GM21529 (cell line): ENCODE data around the gene KCND2.
"Not testable (repeated sequence)": the region's sequence is repeated elsewhere in the genome, so short reads cannot be mapped to it uniquely, and the experiment has no call there.

Source experiments
- ATAC-seq: cut with Tn5 transposase; IDR thresholded peaks from one replicate; pipeline ENCODE4 v1.9.1; 2021; ENCODE audit not compliant: unreplicated experiment

Gene KCND2

DNA sequence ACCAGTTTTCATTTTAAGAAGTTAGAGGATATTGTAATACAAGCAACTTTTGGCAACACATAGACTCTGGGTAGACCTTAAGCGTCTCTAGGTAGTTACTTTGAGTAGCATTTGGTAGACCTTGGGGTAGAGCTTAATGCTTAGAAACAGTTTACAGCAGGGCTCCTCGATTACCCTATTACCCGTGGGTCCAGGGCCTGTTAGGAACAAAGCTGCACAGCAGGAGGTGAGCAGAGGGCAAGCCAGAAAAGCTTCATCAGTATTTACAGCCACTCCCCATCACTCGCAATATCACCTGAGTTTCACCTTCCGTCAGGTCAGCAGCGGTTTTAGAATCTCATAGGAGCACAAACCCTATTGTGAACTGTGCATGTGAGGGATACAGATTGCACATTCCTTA is 411.5 kb downstream of the KCND2 start:
- ATAC-seq: no peak

DNA sequence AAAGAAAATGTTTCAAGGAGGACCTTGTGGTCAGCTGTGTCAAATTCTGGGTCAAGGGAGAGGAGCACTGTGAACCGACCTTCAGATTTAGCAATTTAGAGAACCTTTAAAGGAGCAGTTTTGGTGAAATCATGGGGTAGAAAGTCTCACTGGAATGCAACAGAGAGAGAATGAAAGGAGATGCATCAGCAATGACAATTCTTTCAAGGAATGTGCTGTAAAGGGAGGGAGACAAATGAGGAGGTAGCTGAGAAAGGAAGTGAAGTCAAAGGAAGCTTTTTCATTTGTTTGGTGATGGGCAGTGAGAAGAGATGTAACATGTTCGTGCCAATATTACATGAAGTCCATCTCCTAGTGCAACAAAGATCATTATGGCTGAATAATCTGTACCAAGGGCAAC is 418.9 kb downstream of the KCND2 start:
- no peak for ATAC-seq

DNA sequence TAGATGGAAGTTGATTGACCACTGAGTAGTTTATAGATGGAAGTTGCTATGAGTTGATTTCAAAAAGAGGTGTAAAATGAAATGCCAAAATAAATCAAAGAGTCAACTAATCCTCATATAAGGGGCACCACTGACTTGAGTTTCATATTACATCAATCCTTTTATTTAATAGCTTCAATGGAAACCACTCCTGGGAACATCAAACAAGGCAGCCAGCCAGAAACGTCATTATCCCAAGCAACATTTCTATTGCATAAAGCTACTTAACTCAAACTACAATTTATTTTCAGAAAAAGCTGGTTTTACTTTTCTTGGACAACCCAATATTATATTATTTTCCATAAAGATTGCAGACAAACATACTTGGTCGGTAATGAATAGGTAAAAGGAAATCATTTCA is 422.9 kb downstream of the KCND2 start:
- ATAC-seq: no peak

DNA sequence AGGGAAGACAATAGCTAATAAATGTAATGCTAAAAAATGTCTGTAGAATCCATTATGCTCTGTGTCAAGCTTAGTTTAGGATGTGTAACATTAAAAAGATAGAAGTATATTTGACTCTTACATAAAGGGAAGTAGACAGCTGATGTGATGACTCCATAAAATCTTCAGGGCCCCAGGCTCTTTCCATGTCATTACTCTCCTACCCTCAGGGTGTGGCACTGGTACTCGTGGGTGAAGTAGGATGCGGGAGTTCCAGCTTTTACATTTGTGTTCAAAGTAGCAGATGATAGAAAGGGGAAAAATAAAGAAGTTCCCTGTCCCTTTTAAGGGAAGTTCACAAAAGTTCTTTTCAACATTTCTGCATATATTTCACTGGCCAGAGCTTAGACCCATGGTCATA is 427.8 kb downstream of the KCND2 start:
- ATAC-seq: no peak

DNA sequence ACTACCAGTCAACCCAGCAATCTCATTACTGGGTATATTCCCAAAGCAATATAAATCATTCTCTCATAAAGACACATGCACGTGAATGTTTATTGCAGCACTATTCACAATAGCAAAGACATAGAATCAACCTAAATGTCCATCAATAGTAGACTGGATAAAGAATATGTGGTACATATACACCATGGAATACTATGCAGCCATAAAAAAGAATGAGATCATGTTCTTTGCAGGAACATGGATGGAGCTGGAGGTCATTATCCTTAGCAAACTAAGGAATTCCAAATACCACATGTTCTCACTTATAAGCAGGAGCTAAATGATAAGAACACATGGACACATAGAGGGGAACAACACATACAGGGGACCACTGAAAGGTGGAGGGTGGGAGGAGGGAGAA is 429.4 kb downstream of the KCND2 start:
- not testable (repeated sequence) for ATAC-seq

DNA sequence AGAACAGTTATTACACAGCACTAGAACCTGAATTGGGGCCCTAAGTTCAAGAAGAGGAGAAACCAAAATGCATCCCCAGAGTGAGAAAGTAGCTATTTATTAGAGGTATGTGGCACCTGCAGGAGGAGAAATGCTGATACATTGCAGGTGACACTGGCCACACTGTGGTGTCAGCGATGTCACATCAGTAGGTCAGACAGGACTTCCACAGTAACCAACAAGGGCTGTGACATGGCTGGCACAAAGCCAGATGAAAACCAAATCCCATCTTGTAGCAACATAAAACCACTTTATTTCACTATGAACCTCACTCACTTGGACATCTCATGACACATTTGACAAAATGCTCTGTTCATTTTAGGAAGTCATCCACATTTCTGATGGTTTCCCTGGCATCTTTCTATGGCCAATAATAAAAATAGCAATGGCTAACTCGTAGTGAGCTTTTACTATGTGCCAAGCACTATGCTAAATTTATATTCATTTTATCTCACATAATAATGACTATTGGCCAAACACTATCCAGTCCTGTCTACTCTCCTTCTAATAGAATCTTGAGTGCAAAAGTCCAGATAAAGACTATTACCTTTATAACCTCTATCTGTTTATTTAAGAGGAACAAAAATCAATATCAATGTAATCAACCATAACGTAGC is 430.7 kb downstream of the KCND2 start:
- no peak for ATAC-seq

DNA sequence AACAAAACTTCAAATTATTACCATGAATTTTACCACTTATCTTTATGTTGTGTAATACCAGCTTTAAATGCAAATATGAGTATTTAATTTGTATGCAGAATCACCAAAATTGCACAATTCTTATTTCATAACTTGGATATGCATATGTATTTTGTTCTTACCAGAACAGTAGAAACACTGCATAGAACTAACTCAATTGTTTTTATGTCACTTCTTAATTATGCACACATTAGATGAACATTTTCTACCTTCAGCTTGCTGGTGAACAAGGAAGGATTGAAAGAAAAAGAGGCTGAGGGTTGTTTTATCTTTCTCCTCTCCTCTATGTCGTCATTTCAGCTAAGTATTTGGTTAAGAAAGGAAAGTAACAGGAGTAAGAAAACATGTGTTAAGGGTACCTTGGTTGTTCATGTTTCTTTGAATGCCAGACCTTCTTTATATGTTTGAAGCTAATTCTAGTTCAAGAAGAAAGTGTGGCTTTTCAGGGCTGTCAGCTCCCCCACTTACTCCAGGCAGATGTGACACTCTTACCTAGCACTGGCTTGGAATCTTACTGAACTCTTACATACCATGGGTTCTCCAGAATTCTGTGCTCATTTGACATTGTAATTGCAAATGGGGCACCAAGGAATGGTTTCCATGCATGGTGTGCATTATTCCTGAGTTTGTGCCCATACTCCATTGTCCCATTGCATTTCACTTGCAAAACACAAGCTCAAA is 436.4 kb downstream of the KCND2 start:
- no peak for ATAC-seq

DNA sequence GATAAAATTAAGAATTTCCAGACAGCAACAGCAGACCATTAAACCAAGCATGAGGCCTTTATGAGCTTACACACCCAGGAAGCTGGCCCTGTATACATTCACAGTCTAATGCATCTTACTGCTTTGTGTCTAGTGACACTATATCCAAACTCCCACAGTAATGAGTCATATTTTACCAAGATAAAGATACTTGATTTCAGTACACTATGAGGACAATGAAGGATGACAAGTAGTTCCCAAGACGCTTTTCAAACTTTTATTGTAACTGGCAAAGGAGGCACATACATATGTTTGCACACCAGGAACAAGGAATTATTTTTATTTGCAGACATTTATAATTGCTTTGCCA is 437.0 kb downstream of the KCND2 start:
- no peak for ATAC-seq

DNA sequence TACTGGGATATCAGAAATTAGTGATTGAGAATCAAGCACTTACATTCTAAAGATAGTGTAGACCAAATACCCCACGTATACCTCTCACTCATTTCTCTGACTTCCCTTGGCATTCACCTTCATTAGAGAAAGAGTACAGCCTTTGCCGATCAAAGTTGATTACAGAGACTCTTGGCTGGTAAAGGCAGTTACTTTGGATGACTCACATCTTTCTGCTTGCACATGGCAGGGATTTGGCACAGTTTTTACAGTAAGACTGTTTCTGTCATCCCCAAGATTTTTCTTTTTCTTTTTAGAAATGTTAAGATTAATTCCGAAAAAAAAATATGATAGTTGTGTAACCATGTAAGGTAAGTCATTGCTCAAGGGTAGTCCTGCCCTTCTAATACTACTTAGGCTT is 442.0 kb downstream of the KCND2 start:
- no peak for ATAC-seq

DNA sequence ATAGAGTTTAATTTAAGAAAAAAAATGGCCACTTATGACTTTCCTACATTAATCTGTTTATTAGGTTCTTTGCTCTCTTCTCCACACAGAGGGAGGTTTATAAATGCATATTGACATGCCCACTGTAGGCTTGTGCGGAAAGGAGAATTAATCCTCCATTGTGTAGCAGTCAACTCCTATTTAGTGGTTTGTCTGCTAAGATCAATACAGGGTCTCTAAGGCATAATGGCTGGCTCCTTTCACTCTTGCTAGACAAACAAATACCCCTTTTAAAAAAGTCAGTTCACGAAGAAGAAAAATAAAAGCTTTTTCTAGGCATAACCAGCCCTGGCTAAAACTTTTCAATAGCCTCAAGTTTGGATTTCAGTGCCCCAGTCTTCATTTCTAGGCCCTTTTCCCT is 443.3 kb downstream of the KCND2 start:
- no peak for ATAC-seq

DNA sequence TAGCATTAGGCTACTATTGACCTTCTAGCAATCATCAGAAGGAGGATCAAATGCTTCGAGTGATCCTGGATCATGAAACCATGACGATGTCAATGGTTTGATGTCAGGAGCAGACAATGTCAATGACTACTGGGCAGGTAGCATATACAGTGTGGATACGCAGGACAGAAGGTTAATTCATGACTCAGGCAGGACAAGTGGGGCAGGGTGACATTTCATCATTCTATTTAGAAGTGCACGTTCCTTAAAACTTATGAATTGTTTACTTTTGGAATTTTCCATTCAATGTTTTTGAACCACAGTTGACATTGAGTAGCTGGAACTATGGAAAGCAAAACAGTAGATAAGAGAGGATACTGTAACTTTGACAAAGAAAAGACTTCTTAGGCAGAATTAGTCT is 444.2 kb downstream of the KCND2 start:
- ATAC-seq: no peak

DNA sequence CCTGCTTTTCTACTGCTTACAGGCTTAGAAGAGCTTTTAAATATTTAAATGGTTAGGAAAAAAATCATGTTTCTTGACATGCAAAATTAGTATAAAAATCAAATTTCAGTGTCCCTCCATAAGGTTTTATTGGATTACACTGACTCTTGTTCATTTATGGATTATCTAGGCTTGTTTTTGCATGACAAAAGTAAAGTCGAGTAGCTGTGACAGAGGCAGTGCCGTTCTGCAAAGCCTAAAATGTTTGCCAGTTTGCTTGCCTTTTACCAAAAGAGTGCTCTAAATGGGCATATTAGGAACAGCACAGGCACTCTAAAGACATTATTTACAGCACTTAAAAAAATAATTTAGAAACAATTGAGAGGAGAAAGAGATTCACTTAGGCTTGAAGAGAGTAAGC is 445.4 kb downstream of the KCND2 start:
- ATAC-seq: no peak

DNA sequence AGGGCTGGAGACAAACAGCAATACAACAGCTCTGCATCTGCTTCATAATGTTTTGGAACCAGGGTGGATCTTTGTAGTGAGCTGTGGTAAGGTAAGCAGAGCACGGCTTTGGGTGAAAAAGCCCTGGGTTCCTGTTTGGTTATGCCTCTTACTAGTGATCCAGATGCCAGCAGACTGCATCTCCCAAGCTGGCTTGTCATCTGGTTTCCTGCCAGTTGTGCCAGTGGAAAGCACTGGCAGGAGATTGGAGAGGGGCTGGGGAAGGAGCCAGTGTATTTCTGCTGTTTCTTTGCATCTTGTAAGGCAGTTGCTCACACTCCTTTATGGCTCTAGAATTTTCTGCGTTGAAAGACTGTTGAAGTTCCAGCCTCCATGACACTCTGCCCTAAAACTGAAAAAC is 447.3 kb downstream of the KCND2 start:
- no peak for ATAC-seq

DNA sequence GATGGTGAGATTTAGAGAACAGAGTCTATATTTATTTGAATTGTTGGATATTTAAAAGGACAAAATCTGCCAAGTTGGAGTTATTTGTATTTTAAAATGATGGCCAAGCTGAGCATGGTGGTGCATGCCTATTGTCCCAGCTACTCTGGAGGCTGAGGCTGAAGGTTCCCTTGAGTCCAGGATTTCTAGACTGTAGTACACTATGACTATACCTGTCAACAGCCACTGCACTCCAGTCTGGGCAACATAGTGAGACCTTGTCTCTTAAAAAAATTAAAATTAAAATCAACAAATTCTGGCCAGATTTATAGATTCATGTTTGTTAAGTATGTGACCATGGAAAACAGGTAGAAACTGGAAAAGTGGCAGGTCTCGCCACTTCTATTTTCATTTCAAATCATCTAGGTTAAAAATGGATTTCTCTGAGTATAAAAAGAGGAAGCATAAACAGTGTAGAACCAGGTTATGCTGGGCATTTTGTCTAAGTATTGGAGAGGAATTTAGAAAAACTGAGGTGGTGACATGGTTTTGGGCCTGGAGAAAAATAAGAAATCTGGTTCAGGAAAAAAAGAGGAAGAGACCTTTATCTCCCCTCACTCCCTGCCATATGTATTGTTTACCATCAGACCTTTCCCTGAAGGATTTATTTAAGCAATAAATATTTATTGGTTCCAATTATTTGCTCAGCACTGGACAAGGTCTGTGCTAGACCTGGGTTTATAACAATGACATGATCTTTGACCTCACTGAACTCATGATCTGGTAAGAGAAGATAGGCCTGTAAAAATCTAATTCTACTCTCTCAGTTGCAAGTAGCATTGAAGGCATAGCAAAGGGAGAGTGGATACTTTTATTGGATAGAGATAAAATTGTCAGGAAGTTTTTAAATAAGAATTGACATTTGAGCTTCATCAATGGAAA is 450.8 kb downstream of the KCND2 start:
- no peak for ATAC-seq

DNA sequence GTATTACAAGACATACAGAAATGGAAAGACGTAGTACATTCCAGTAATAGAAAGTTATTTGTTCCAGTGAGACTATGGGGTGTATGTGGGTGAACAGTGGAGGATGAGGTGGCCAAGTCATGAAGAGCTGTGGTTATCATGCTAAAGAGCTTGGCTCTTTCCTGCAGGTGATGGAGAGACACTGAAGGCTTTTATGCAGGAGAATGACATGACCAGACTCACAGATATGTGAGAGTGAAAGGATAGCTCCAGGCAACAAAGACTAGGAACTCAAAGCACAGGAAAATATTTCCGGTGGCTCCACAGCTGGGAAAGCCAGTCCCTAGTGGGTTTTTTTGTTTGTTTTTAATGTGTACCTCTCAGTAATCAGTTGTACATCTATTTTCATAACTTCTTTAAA is 451.5 kb downstream of the KCND2 start:
- no peak for ATAC-seq

DNA sequence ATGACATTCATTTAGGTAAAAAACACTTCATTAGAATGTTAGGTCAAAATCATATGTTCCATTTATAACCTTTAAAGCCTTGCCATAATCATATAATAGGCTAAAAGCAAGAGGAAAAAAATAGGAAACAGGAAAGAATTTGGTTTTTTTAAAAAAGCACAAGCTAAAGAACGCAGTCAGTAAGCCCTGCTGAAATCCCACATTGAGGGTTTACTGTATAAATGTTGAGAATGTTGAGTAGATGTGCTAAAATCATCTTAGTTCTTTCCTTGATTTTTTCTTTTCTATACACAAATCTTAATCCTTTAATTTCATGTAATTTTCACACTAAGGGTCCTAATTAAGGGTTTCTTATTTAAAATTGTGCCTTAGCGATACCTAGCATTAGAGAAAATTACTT is 452.0 kb downstream of the KCND2 start:
- ATAC-seq: no peak

DNA sequence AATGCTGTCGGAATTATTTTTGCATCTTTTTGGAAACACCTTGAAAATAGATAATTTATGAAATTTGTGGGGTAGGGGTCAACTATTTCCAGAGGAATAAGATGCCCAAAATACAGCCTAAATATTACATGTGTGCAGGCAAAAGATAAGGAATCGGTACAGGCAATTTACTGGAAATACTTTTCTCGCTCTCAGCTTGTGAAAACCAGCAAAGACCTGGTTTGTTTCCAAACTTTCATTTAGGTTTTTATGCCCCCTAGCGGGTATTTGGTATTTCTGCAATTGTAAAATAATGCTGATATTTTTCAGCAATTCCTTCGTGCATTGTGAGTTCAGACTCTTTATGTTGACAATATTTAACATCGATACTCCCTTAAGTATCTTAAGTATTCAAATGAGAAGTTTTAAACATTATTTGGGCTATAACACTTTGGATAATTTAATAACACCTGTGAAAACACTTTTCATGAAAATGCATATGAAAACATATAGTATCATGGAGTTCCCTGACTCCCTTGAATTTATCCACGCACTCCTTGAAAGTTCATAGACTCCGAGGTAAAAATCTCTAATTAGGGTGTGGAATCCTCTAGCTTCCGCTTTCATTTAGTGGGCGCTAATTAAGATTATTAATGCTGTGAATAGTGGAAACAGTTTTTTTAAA is 452.5 kb downstream of the KCND2 start:
- peak; percentile 48 for ATAC-seq

DNA sequence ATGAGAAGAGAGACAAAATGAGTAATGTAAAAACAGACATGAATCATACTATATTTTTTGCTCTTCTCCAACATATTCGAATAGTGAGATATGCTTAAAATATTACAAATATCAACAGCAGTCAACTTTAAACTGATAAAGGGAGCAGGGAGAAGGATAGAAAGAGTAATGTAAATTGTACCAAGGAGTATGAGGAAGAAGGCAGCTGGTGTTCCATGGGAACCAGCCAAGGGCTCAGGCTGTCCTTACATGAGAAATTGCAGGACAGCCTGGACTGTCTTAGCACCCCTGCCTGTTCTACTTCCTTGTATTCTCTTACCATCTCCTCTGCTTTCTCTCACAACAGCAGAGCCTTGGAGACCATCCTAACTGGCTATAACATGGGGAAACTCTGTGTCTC is 456.3 kb downstream of the KCND2 start:
- ATAC-seq: no peak

DNA sequence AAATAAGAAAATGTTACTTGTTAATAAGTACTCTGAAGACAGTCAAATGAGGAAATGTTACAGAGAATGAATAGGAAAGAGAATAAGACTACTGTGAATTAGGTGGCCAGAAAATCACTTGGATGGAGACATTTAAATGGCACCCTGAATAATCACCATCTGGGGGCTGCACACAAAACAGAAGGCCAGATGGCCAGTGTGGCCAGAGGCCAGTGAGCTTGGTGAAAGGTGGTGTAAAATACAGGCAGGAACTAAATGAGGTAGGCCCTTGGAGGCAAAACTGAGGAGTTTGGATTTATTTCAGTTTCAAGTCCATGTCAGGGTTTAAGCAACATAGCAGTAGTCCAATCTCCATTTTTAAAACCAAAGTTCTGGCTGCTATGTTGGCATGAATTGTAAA is 458.3 kb downstream of the KCND2 start:
- ATAC-seq: no peak

DNA sequence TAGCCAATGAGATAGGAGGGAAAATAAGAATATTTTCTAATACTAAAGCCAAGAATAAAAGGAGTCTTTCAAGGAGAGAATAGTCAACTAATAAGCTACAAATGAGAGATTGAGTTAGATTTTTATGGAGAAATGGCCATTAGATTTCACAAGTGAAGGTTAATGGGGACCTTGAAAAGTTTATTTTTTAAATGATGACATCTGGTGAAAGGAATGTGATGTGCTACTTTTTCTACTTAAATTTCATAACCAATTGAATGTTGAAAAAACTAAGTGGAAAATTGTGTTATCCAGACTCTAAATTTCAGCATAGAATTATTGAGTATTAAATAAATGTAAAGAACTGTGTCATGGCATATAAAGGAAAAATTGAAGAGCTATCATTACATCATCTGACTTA is 459.3 kb downstream of the KCND2 start:
- ATAC-seq: no peak

DNA sequence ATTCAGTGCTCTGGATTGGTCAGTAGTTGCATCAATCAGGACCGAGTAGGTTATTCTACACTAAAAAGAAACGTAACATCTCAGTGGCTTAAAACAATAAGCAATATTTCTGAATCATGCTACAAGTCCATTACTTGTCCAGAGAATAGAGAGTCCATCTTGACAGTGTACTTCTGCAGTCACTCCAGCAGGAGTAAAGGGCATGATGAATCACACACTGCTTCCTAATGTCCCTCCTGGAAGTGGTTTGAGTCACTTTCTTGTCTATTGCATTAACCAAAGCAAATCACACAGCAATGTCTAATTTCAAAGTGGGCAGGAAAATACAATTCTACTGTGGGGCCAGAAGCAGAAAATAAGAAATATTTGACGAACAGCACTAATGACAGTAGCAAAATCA is 460.2 kb downstream of the KCND2 start:
- no peak for ATAC-seq

DNA sequence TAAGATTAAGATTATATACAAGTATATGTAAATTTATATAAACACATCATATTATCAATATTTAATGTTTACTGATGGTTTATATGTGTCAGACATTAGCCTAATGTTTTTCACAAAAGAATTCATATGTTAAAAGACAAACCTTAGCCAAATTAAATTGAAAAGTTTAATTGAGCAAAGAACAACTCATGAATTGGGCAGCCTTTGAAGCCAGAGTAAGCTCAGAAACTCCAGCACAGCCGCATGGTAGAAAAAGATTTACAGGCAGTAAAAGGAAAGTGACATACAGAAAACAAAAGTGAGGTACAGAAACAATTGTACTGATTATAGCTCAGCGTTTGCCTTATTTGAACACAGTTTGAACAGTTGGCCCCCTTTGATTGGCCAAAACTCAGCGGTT is 460.9 kb downstream of the KCND2 start:
- no peak for ATAC-seq
